NAMALWA (cell line): ENCODE measurements around the gene RGL1.
"Not testable (repeated sequence)": the region's sequence is repeated elsewhere in the genome, so short reads cannot be mapped to it uniquely, and the experiment has no call there.

ENCODE experiments used
- DNase-seq: peaks from one replicate; pipeline ENCODE4 v3.0.0-alpha.2; 2015; ENCODE audit warnings: low spot score

RGL1 gene

GRCh38 chr1:183785921-183786320, 19.0 kb upstream of the RGL1 start:
- DNase-seq: not testable (repeated sequence)

- DNase-seq: no peak
Observed at GRCh38 chr1:183787704-183788103, 17.2 kb upstream of the RGL1 start.

- DNase-seq: no peak
Observed at GRCh38 chr1:183791319-183791718, 13.6 kb upstream of the RGL1 start.

- no peak for DNase-seq
Observed at GRCh38 chr1:183792300-183792699, 12.6 kb upstream of the RGL1 start.

- DNase-seq: no peak
Observed at GRCh38 chr1:183794088-183794487, 10.8 kb upstream of the RGL1 start.

- DNase-seq: no peak
Observed at GRCh38 chr1:183800449-183800848, 4.5 kb upstream of the RGL1 start.

GRCh38 chr1:183801649-183802048, 3.3 kb upstream of the RGL1 start:
- no peak for DNase-seq

GRCh38 chr1:183804387-183804786, 533 bp upstream of the RGL1 start:
- no peak for DNase-seq

- DNase-seq: no peak
Observed at GRCh38 chr1:183806125-183806524, 1.2 kb downstream of the RGL1 start.

GRCh38 chr1:183806675-183807074, 1.8 kb downstream of the RGL1 start:
- DNase-seq: no peak

- DNase-seq: no peak
Observed at GRCh38 chr1:183807549-183808168, 2.7 kb downstream of the RGL1 start.

GRCh38 chr1:183808296-183809027, 3.5 kb downstream of the RGL1 start:
- DNase-seq: no peak

GRCh38 chr1:183810121-183810520, 5.2 kb downstream of the RGL1 start:
- no peak for DNase-seq

- no peak for DNase-seq
Observed at GRCh38 chr1:183810756-183811544, 6.0 kb downstream of the RGL1 start.

GRCh38 chr1:183812128-183812527, 7.2 kb downstream of the RGL1 start:
- no peak for DNase-seq

- DNase-seq: no peak
Observed at GRCh38 chr1:183812686-183813569, 8.0 kb downstream of the RGL1 start.

- DNase-seq: no peak
Observed at GRCh38 chr1:183814121-183814681, 9.3 kb downstream of the RGL1 start.

- DNase-seq: no peak
Observed at GRCh38 chr1:183816110-183816509, 11.2 kb downstream of the RGL1 start.

GRCh38 chr1:183817576-183818288, 12.8 kb downstream of the RGL1 start:
- DNase-seq: no peak

GRCh38 chr1:183819059-183819458, 14.1 kb downstream of the RGL1 start:
- DNase-seq: no peak

GRCh38 chr1:183821309-183821888, 16.5 kb downstream of the RGL1 start:
- DNase-seq: no peak
